K562 (cell line): ENCODE measurements around the gene RBM20. TPM values are rescaled to one million over a fixed set of nuclear protein-coding genes. Genes with fewer than 3 reads are reported as not detected.

ENCODE experiments used
- ATAC-seq: fragments of 200-7000 bp; cut with Tn5 transposase; 3 replicates; pipeline ENCODE4 v1.9.1; 2020; ENCODE audit warnings: moderate library complexity
- BruUV-seq: library from RNA; stranded (reverse); fragments of 400-500 nt; replicated peaks from 2 replicates; lab custom pipeline; 2021; lab: Mats Ljungman, UMichigan
- CTCF ChIA-PET: fragments of 300-600 bp; formaldehyde crosslinking; extraction: SDS; loops from one replicate; lab custom pipeline; 2021; ENCODE audit warnings: low intra/inter-chr PET ratio; lab: Yijun Ruan, JAX
- POLR2A ChIA-PET: fragments of 300-600, 350-650 bp; sonication (Branson Sonifier 250); formaldehyde crosslinking; extraction: SDS; loops from one replicate; lab custom pipeline; 2021; ENCODE audit warnings: antibody characterized with exemption, inconsistent platforms; lab: Yijun Ruan, JAX
- DNase-seq, 4 experiments: peaks; one replicate each; pipeline versions ENCODE4 v3.0.0 to v3.0.0-alpha.2; 2011 to 2018; ENCODE audit warnings: low spot score in 3 of 4, mixed read lengths in 3 of 4; ENCODE audit errors: extremely low read depth in 1 of 4
- FAIRE-seq: peaks from 2 replicates; lab custom pipeline; 2011; peaks lifted over from hg19 to GRCh38; lab: Jason Lieb, UNC
- H2AFZ ChIP-seq: 2 replicates; pipeline ENCODE4 v1.6.0; 2011; ENCODE audit warnings: low read depth, low read length, control low read depth, inconsistent platforms
- H3K27ac ChIP-seq: fragments of 200-600 bp; 3 replicates; pipeline ENCODE4 v1.8.0; 2011; ENCODE audit warnings: low read depth, mild to moderate bottlenecking, control low read depth, inconsistent platforms, low read length, moderate library complexity, mixed read lengths; ENCODE audit errors: extremely low read depth
- H3K27me3 ChIP-seq, 2 experiments: fragments of 300-600 bp in 1 of 2; 2 replicates in 1 of 2; 3 replicates in 1 of 2; pipeline versions ENCODE4 v1.6.0 to v1.8.0; 2011; ENCODE audit warnings: inconsistent platforms in 2 of 2, low read length in 2 of 2, mild to moderate bottlenecking in 1 of 2, mixed read lengths in 1 of 2, moderate library complexity in 1 of 2; ENCODE audit not compliant: control insufficient read depth in 2 of 2, insufficient read depth in 2 of 2
- H3K36me3 ChIP-seq: fragments of 300-600 bp; 3 replicates; pipeline ENCODE4 v1.8.0; 2011; ENCODE audit warnings: mild to moderate bottlenecking, low read length, inconsistent platforms; ENCODE audit not compliant: control insufficient read depth, insufficient read depth
- H3K4me1 ChIP-seq, 2 experiments: fragments of 200-600 bp in 1 of 2; replicated peaks in 1 of 2; 2 replicates in 1 of 2; 3 replicates in 1 of 2; pipeline versions ENCODE4 v1.5.1 to v1.8.0; 2011; ENCODE audit warnings: inconsistent platforms in 2 of 2, low read length in 2 of 2, mild to moderate bottlenecking in 1 of 2, mixed read lengths in 1 of 2, moderate library complexity in 1 of 2; ENCODE audit not compliant: control insufficient read depth in 2 of 2, insufficient read depth in 2 of 2
- H3K4me2 ChIP-seq: 2 replicates; pipeline ENCODE4 v1.6.1; 2011; ENCODE audit warnings: low read length, control low read depth, inconsistent platforms, mixed read lengths; ENCODE audit not compliant: insufficient read depth
- H3K4me3 ChIP-seq: fragments of 200-600 bp; sonication (generic), shearing (Covaris generic); 2 replicates; pipeline ENCODE4 v1.5.1; 2016; ENCODE audit warnings: control low read depth, inconsistent platforms
- H3K79me2 ChIP-seq: fragments of 200-600 bp; 3 replicates; pipeline ENCODE4 v1.8.0; 2011; ENCODE audit warnings: low read length, inconsistent platforms; ENCODE audit not compliant: control insufficient read depth, insufficient read depth
- H3K9ac ChIP-seq, 2 experiments: 2 replicates each; pipeline versions ENCODE4 v1.6.0 to v1.6.1; 2011; ENCODE audit warnings: low read depth in 2 of 2, low read length in 2 of 2, control low read depth in 1 of 2, inconsistent platforms in 1 of 2, mild to moderate bottlenecking in 1 of 2, mixed read lengths in 1 of 2; ENCODE audit not compliant: insufficient read depth in 1 of 2
- H3K9me1 ChIP-seq: one replicate; pipeline ENCODE4 v1.6.0; 2011; ENCODE audit warnings: inconsistent platforms, mild to moderate bottlenecking, low read length, moderate library complexity; ENCODE audit not compliant: control insufficient read depth, insufficient read depth
- H3K9me3 ChIP-seq: replicated peaks from 2 replicates; pipeline ENCODE4 v1.5.1; 2011; ENCODE audit warnings: low read depth, low read length, inconsistent platforms; ENCODE audit not compliant: control insufficient read depth, insufficient read depth
- H4K20me1 ChIP-seq: replicated peaks from 2 replicates; pipeline ENCODE4 v1.6.1; 2011; ENCODE audit warnings: low read length, inconsistent platforms, mixed read lengths; ENCODE audit not compliant: control insufficient read depth, insufficient read depth
- BCLAF1 ChIP-seq, 2 experiments: fragments of 450-650 bp in 1 of 2; IDR thresholded peaks; 2 replicates each; pipeline ENCODE4 v1.6.1; 2011 to 2017; ENCODE audit warnings: low read depth in 2 of 2, antibody characterized with exemption in 1 of 2, borderline replicate concordance in 1 of 2, low read length in 1 of 2, mild to moderate bottlenecking in 1 of 2, mixed read lengths in 1 of 2; ENCODE audit not compliant: control insufficient read depth in 1 of 2
- NEUROD1 ChIP-seq: fragments of 150-350 bp; IDR thresholded peaks from 2 replicates; pipeline ENCODE4 v1.6.1; 2014; ENCODE audit warnings: borderline replicate concordance, low read length, low read depth; ENCODE audit not compliant: partially characterized antibody
- ZNF583 ChIP-seq: fragments of 250-450 bp; sonication (Bioruptor Pico); IDR thresholded peaks from 2 replicates; pipeline ENCODE4 v1.4.0; 2020
- ZNF609 ChIP-seq: sonication (generic); formaldehyde crosslinking; IDR thresholded peaks from 2 replicates; pipeline ENCODE4 v1.8.1; 2023; ENCODE audit warnings: missing genetic modification reagents, mild to moderate bottlenecking, borderline replicate concordance
- WGBS: fragments of 100-300 bp; shearing (Covaris generic); methylation state at CpG from one replicate; pipeline ENCODE4 v1.1.6; 2016; ENCODE audit warnings: low coverage, mixed read lengths; ENCODE audit not compliant: insufficient coverage; ENCODE audit errors: missing lambda C conversion rate; 5-methylcytosine and 5-hydroxymethylcytosine counted together
- in situ Hi-C: fragments of 300-500 bp; cut with MboI; formaldehyde crosslinking; loops from 4 replicates; pipeline ENCODE4 v1.15.0; 2018; ENCODE audit warnings: inconsistent platforms, mixed read lengths
- intact Hi-C: fragments of 100-400 bp; cut with micrococcal nuclease; formaldehyde crosslinking; loops from 2 replicates; pipeline ENCODE4 v1.14.2; 2022
- polyA plus RNA-seq, 8 experiments: library from polyadenylated mRNA; depleted of rRNA in 4 of 8; stranded (reverse) in 5 of 8; unstranded in 3 of 8; fragments of >200 nt; fragmentation: Nextera tagmentation in 2 of 8; fragmentation: Illumina TruSeq in 1 of 8; extraction: Ambion mirVana in 2 of 8; extraction: Trizol in 1 of 8; gene quantifications; 2 replicates each; pipeline versions ENCODE4 v1.2.1 to v1.2.3, GENCODE V29; 2011 to 2014; ENCODE audit warnings: inconsistent platforms in 1 of 8, missing spikeins in 1 of 8
- total RNA-seq, 7 experiments: library from RNA; depleted of rRNA in 6 of 7; stranded (reverse); fragments of >200 nt in 6 of 7; fragmentation: Illumina TruSeq in 2 of 7; extraction: Trizol in 2 of 7; gene quantifications; 2 replicates each; pipeline versions ENCODE4 v1.2.1 to v1.2.3, GENCODE V29; 2011 to 2021; ENCODE audit warnings: low replicate concordance in 1 of 7

The RBM20 gene
- total and polyA plus RNA-seq, 9 of the 15 experiments (the other 6 are each of a cell fraction or from before 2014, with no cell fraction given): 0.63 to 5.7 (median 3.2) TPM

GRCh38 chr10:110847374-110847773 is 203.2 kb downstream of the RBM20 start (continued):
- TF ChIP-seq BCLAF1 (IDR thresholded peaks at IDR 0.05; ENCODE audit: borderline replicate concordance in 1 of 2, control insufficient read depth in 1 of 2, low read depth in 2 of 2, low read length in 1 of 2) (no peak), ZNF583 (CRISPR knock-in tag) (no peak)
- TF ChIP-seq, all 486 proteins: peak for 0

GRCh38 chr10:110848106-110848505 is 204.0 kb downstream of the RBM20 start:
- in situ Hi-C loops (no loop called here), intact Hi-C loops (no loop called here)
- Histone ChIP-seq H3K9me1 (no peaks in the 10 kb centered on the region), H3K27ac (no peak overlapping the region), H3K36me3 (no peaks in the 10 kb centered on the region), H3K27me3 (no peaks in the 10 kb centered on the region), H3K4me3 (no peak overlapping the region), H3K4me1 (peaks cover 2 to 6% of the 10 kb centered on the region in 2 experiments; a peak in 3 of 5 replicates), H3K79me2 (no peaks in the 10 kb centered on the region), H4K20me1 (no peaks in the 10 kb centered on the region), H3K9me3 (no peaks in the 10 kb centered on the region), H2AFZ (no peak overlapping the region), H3K4me2 (no peak overlapping the region), H3K9ac (no peak overlapping the region)
- ChIA-PET POLR2A (no interaction called here), CTCF (no interaction called here)
- 0% methylated on average over 2 of the region's 2 CpGs for WGBS
- no TSS peak for BruUV-seq
- ATAC-seq (no peak), DNase-seq (no peak), FAIRE-seq (no peak)
- TF ChIP-seq ZNF609 (CRISPR knock-in tag) (no peak), NEUROD1 (no peak)
